ENCODE data around the gene HRAS.

GRCh38 chr11:501001-501682, 34.2 kb downstream of the HRAS start:
- TF ChIP-seq NRF1 (IDR thresholded peaks at IDR 0.05; ENCODE audit: low read depth, low read length) (no peak), CTCF (IDR thresholded peaks at IDR 0.05) (no peak), POLR2AphosphoS5 (IDR thresholded peaks at IDR 0.05; ENCODE audit: low read depth, low read length) (no peak), EP300 (IDR thresholded peaks at IDR 0.05; ENCODE audit: borderline replicate concordance in 1 of 2, low read depth in 1 of 2, low read length in 1 of 2) (no peak), REST (IDR thresholded peaks at IDR 0.05; ENCODE audit: low read depth, low read length) (no peak), RXRA (IDR thresholded peaks at IDR 0.05; ENCODE audit: borderline replicate concordance, low read depth) (no peak), RFX5 (IDR thresholded peaks at IDR 0.05; ENCODE audit: low read length) (no peak), FOSL2 (IDR thresholded peaks at IDR 0.05; ENCODE audit: borderline replicate concordance, low read depth) (no peak), USF2 (IDR thresholded peaks at IDR 0.05; ENCODE audit: borderline replicate concordance, low read depth, low read length) (no peak), SIN3A (IDR thresholded peaks at IDR 0.05; ENCODE audit: borderline replicate concordance, low read depth, low read length) (no peak), TEAD4 (IDR thresholded peaks at IDR 0.05; ENCODE audit: borderline replicate concordance, insufficient read depth) (no peak), EZH2phosphoT487 (IDR thresholded peaks at IDR 0.05; ENCODE audit: borderline replicate concordance, low read depth) (no peak)
